ENCODE measurements around the gene TMTC1.

- TF ChIP-seq CTCF (IDR thresholded peaks at IDR 0.05) (no peak), POLR2A (IDR thresholded peaks at IDR 0.05) (no peak)
Measured at GRCh38 chr12:29531471-29531870, 252.3 kb downstream of the TMTC1 start.
